ENCODE data around the gene MFF. TPM values are rescaled to one million over a fixed set of nuclear protein-coding genes. Genes with fewer than 3 reads are reported as not detected.
A peak's percentile ranks its signal among the peaks of the same experiment; 100 is the strongest.

The MFF gene
- total RNA-seq, 1 experiment from 2014 or later = 161 TPM

DNA sequence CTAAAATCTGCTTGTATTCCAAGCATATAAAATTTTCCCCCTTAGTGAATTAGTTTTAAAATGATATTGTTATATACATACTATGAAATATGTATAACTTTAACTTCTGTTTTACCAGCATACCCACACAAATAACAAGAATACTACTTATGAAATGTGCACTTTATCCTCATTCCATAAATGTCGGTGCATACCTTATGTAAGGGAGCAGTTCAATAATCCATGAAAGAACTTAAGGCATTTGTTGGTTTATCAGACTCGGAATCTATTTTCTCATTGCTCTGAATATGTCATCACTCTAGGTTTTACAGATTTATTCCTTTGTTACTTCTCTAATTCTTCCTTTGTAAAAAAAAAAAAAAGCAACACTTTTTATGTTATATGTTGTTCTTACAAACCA lies 12.5 kb upstream of the MFF start:
- peaks cover 54% of the 10 kb centered on the region for H3K4me1 ChIP-seq
- H3K9me3 ChIP-seq = no peaks in the 10 kb centered on the region
- H3K4me3 ChIP-seq (ENCODE audit: low read depth, low read length) = no peak overlapping the region
- Mint-ChIP-seq H3K4me1 (ENCODE audit: low read depth, unreplicated experiment) (peaks cover 13% of the 10 kb centered on the region), H3K27ac (ENCODE audit: unreplicated experiment) (no peak overlapping the region), H3K4me3 (ENCODE audit: unreplicated experiment) (no peak overlapping the region), H3K27me3 (ENCODE audit: insufficient read depth, unreplicated experiment) (no peaks in the 10 kb centered on the region), H3K36me3 (ENCODE audit: insufficient read depth, unreplicated experiment) (peaks cover 5% of the 10 kb centered on the region), H3K9me3 (ENCODE audit: unreplicated experiment) (peaks cover 10% of the 10 kb centered on the region)
- no TSS peak for BruUV-seq (replicated peaks)
- TF ChIP-seq, protein P1, sequence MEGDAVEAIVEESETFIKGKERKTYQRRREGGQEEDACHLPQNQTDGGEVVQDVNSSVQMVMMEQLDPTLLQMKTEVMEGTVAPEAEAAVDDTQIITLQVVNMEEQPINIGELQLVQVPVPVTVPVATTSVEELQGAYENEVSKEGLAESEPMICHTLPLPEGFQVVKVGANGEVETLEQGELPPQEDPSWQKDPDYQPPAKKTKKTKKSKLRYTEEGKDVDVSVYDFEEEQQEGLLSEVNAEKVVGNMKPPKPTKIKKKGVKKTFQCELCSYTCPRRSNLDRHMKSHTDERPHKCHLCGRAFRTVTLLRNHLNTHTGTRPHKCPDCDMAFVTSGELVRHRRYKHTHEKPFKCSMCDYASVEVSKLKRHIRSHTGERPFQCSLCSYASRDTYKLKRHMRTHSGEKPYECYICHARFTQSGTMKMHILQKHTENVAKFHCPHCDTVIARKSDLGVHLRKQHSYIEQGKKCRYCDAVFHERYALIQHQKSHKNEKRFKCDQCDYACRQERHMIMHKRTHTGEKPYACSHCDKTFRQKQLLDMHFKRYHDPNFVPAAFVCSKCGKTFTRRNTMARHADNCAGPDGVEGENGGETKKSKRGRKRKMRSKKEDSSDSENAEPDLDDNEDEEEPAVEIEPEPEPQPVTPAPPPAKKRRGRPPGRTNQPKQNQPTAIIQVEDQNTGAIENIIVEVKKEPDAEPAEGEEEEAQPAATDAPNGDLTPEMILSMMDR (IDR thresholded peaks at IDR 0.05; ENCODE audit: insufficient read depth in 1 of 2, low read depth in 1 of 2, low read length in 1 of 2, severe bottlenecking in 1 of 2, unreplicated experiment in 1 of 2) = no peak
- DNase-seq = no peak
- ChIA-PET POLR2A (no interaction called here), CTCF (no interaction called here)
- no peaks in the 10 kb centered on the region for H3K36me3 ChIP-seq (ENCODE audit: control insufficient read depth, insufficient read depth, low read length)
- no peaks in the 10 kb centered on the region for H3K27me3 ChIP-seq (replicated peaks; ENCODE audit: control insufficient read depth, insufficient read depth, low read length)
- intact Hi-C loops (cut with micrococcal nuclease; ENCODE audit: unreplicated experiment) = loop anchor here (5.0 kb wide), 1 partner anchor 185 kb away; no protein-coding TSS in a partner anchor

DNA sequence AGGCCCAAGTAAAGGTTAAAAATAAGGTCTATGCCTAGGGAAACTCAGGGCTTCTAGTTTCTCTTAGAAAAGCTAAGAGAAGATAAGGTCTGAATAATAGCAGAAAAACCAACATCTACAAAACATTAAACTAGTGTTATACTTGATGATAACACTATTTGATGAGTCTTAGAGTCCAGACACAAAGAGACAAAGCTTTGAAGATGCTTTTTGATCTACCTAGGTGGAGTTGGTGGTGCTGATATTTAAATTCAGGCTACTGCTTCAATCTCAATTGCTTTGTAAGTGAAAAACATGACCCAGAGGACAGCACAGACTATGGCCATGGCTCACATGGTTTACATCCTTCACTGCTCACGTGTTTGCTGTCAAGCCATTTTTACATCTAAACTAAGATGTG lies 11.7 kb upstream of the MFF start:
- ChIA-PET CTCF (interaction anchor here (0.7 kb wide), 1 partner anchor 35 kb away, joined by 3 read pairs; no protein-coding TSS in a partner anchor), POLR2A (interaction anchor here (0.5 kb wide), 1 partner anchor 477 kb away, joined by 3 read pairs; the partner anchor contains the start of gene RHBDD1)
- peak overlapping the region; percentile 38 for H3K27ac Mint-ChIP-seq (ENCODE audit: unreplicated experiment)
- H3K27me3 Mint-ChIP-seq (ENCODE audit: insufficient read depth, unreplicated experiment) = no peaks in the 10 kb centered on the region
- intact Hi-C loops (cut with micrococcal nuclease; ENCODE audit: unreplicated experiment) = loop anchor here (1.0 to 5.0 kb wide), 3 partner anchors 11 to 186 kb away; no protein-coding TSS in a partner anchor
- H3K4me3 Mint-ChIP-seq (ENCODE audit: unreplicated experiment) = no peak overlapping the region
- peaks cover 47% of the 10 kb centered on the region for H3K4me1 ChIP-seq
- TF ChIP-seq, protein P1 (IDR thresholded peaks at IDR 0.05; ENCODE audit: insufficient read depth in 1 of 2, low read depth in 1 of 2, low read length in 1 of 2, severe bottlenecking in 1 of 2, unreplicated experiment in 1 of 2) = no peak
- no peak overlapping the region for H3K4me3 ChIP-seq (ENCODE audit: low read depth, low read length)
- no peaks in the 10 kb centered on the region for H3K27me3 ChIP-seq (replicated peaks; ENCODE audit: control insufficient read depth, insufficient read depth, low read length)
- peaks cover 14% of the 10 kb centered on the region for H3K9me3 Mint-ChIP-seq (ENCODE audit: unreplicated experiment)
- no peaks in the 10 kb centered on the region for H3K36me3 ChIP-seq (ENCODE audit: control insufficient read depth, insufficient read depth, low read length)
- no TSS peak for BruUV-seq (replicated peaks)
- H3K36me3 Mint-ChIP-seq (ENCODE audit: insufficient read depth, unreplicated experiment) = peaks cover under 1% of the 10 kb centered on the region
- H3K9me3 ChIP-seq = no peaks in the 10 kb centered on the region
- H3K4me1 Mint-ChIP-seq (ENCODE audit: low read depth, unreplicated experiment) = peaks cover 7% of the 10 kb centered on the region
- peak in 1 of 2 experiments; percentile 35 for DNase-seq

GRCh38 chr2:227317834-227318233 lies 7.2 kb upstream of the MFF start:
- ChIA-PET POLR2A (no interaction called here), CTCF (no interaction called here)
- H3K9me3 ChIP-seq = peaks cover 6% of the 10 kb centered on the region; the same call in 1 of the 2 replicates
- peaks cover 13% of the 10 kb centered on the region for H3K4me1 ChIP-seq
- no peaks in the 10 kb centered on the region for H3K27me3 Mint-ChIP-seq (ENCODE audit: insufficient read depth, unreplicated experiment)
- H3K4me3 Mint-ChIP-seq (ENCODE audit: unreplicated experiment) = no peak overlapping the region
- no peaks in the 10 kb centered on the region for H3K27me3 ChIP-seq (replicated peaks; ENCODE audit: control insufficient read depth, insufficient read depth, low read length)
- no peak overlapping the region for H3K4me3 ChIP-seq (ENCODE audit: low read depth, low read length)
- peaks cover 34% of the 10 kb centered on the region for H3K9me3 Mint-ChIP-seq (ENCODE audit: unreplicated experiment)
- intact Hi-C loops (cut with micrococcal nuclease; ENCODE audit: unreplicated experiment) = no loop called here
- H3K27ac Mint-ChIP-seq (ENCODE audit: unreplicated experiment) = no peak overlapping the region
- DNase-seq = no peak
- peaks cover 6% of the 10 kb centered on the region for H3K4me1 Mint-ChIP-seq (ENCODE audit: low read depth, unreplicated experiment)
- no peaks in the 10 kb centered on the region for H3K36me3 ChIP-seq (ENCODE audit: control insufficient read depth, insufficient read depth, low read length)
- peaks cover 18% of the 10 kb centered on the region for H3K36me3 Mint-ChIP-seq (ENCODE audit: insufficient read depth, unreplicated experiment)
- BruUV-seq (replicated peaks) = no TSS peak
- TF ChIP-seq, protein P1 (IDR thresholded peaks at IDR 0.05; ENCODE audit: insufficient read depth in 1 of 2, low read depth in 1 of 2, low read length in 1 of 2, severe bottlenecking in 1 of 2, unreplicated experiment in 1 of 2) = no peak

All from Caco-2 (cell line).